ENCODE measurements around the gene ITPR1.

ITPR1 gene

GRCh38 chr3:4614927-4615326 lies 121.8 kb downstream of the ITPR1 start:
- H3K4me3 ChIP-seq (replicated peaks; ENCODE audit: low read depth, low read length), result no peak overlapping the region
- TF ChIP-seq CTCF (IDR thresholded peaks at IDR 0.05; ENCODE audit: low read depth, low read length, missing control alignments), result no peak
- DNase-seq (ENCODE audit: extremely low read depth, low read depth), result no peak

DNA sequence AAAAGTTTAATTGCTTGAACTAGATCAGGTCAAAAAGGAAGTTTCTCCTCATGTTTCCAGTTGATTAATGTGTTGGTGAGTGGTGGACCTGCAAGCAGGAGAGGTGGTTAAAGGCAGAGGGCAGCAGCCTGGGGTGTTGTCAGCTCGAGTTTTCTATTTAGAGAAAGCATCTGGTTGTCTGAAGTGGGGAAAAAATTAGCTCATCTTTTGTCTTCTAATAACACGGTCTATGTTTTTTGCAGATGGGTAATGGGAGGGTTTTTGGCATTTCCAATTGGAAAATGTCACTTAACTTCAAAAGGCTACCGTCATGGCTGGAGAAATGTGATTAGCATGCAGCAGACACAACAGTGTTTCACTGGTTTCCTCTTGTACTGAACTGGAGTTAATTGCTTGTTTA lies 122.6 kb downstream of the ITPR1 start:
- H3K4me3 ChIP-seq (replicated peaks; ENCODE audit: low read depth, low read length), result no peak overlapping the region
- DNase-seq (ENCODE audit: extremely low read depth, low read depth), result no peak
- no peak for TF ChIP-seq CTCF (IDR thresholded peaks at IDR 0.05; ENCODE audit: low read depth, low read length, missing control alignments)

GRCh38 chr3:4623421-4623999 lies 130.4 kb downstream of the ITPR1 start:
- TF ChIP-seq CTCF (IDR thresholded peaks at IDR 0.05; ENCODE audit: low read depth, low read length, missing control alignments), result no peak
- DNase-seq (ENCODE audit: extremely low read depth, low read depth), result no peak
- no peak overlapping the region for H3K4me3 ChIP-seq (replicated peaks; ENCODE audit: low read depth, low read length)

GRCh38 chr3:4627651-4628375 lies 134.7 kb downstream of the ITPR1 start:
- no peak overlapping the region for H3K4me3 ChIP-seq (replicated peaks; ENCODE audit: low read depth, low read length)
- TF ChIP-seq CTCF (IDR thresholded peaks at IDR 0.05; ENCODE audit: low read depth, low read length, missing control alignments), result no peak
- no peak for DNase-seq (ENCODE audit: extremely low read depth, low read depth)

DNA sequence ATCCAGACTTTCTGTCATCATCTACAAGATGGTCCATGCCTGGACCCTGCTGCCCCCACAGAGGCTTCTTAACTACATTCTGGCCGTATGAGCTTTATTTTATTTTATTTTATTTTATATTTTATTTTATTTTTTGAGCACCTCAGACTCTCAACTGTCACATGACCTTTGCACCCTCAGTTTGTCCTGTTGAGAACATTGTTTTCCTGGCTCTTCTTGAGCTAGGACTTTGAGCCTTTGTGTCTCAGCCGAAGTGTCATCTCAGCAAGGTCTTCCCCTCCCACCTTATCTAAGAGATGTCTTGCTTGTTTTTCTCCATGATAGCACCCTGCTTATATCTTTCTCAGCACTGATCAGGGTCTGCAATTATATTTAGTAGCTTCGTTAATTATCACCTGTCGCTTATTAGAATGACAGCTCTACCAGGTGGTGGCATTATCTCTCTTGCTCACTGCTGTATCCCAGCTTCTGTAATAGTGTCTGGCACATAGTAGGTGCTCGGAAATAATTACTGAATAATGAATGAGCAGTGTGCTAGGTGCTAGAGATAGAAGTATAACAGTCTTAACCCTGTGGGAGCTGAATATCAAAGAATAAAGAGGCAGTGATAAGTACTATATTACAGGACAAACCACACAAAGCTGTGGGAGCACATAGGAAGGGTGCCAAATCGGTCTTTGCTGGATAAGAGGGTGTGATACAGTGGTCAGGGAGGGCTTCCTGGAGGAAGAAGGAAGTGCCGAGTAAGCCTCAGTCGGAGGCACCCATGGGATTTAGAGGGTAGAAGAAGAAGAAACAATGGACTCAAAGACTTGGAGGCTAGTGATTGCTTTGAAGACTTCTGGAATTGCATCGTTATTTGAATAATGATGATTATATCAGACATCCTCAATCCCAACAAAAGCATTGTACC lies 136.2 kb downstream of the ITPR1 start:
- no peak for TF ChIP-seq CTCF (IDR thresholded peaks at IDR 0.05; ENCODE audit: low read depth, low read length, missing control alignments)
- no peak overlapping the region for H3K4me3 ChIP-seq (replicated peaks; ENCODE audit: low read depth, low read length)
- DNase-seq (ENCODE audit: extremely low read depth, low read depth), result no peak

GRCh38 chr3:4633078-4634004 lies 140.2 kb downstream of the ITPR1 start:
- DNase-seq (ENCODE audit: extremely low read depth, low read depth), result peak; percentile 61
- TF ChIP-seq CTCF (IDR thresholded peaks at IDR 0.05; ENCODE audit: low read depth, low read length, missing control alignments), result peak; percentile 70
- no peak overlapping the region for H3K4me3 ChIP-seq (replicated peaks; ENCODE audit: low read depth, low read length)

All from HFF-Myc (cell line).